ENCODE results near the gene SMIM43. TPM values are rescaled to one million over a fixed set of nuclear protein-coding genes. Genes with fewer than 3 reads are reported as not detected.

The SMIM43 gene
- total RNA-seq, 1 experiment from 2014 or later: 1.2 TPM

- no peak overlapping the region for H3K18ac ChIP-seq (ENCODE audit: insufficient read length, low read depth, low read length)
- H3K56ac ChIP-seq (ENCODE audit: insufficient read length, low read depth, low read length): no peak overlapping the region
- no peak overlapping the region for H2AFZ ChIP-seq (ENCODE audit: low read length)
- no peaks in the 10 kb centered on the region for H3K27me3 ChIP-seq (ENCODE audit: insufficient read depth, low read length)
- H3K4me1 ChIP-seq (ENCODE audit: insufficient read depth, low read length): no peaks in the 10 kb centered on the region
- H3K79me1 ChIP-seq (ENCODE audit: insufficient read depth, low read depth, low read length, poor library complexity, severe bottlenecking): no peaks in the 10 kb centered on the region
- no peaks in the 10 kb centered on the region for H3K36me3 Mint-ChIP-seq (ENCODE audit: insufficient read depth in 1 of 3, low read depth in 3 of 3)
- no peaks in the 10 kb centered on the region for H3K9me3 ChIP-seq (ENCODE audit: control insufficient read depth, low read depth, low read length)
- H3K27me3 Mint-ChIP-seq (ENCODE audit: low read depth): no peaks in the 10 kb centered on the region
- H2AK5ac ChIP-seq (ENCODE audit: insufficient read length, low read length): no peak overlapping the region
- H3K23ac ChIP-seq (ENCODE audit: insufficient read length, low read depth, low read length): no peak overlapping the region
- H4K91ac ChIP-seq (ENCODE audit: insufficient read length, low read depth, low read length): no peak overlapping the region
- no peak overlapping the region for H4K5ac ChIP-seq (ENCODE audit: insufficient read length, low read depth, low read length)
- H2BK120ac ChIP-seq (ENCODE audit: low read depth, low read length, poor library complexity, severe bottlenecking): no peak overlapping the region
- H3K4me1 Mint-ChIP-seq: peaks cover 3 to 8% of the 10 kb centered on the region in 2 experiments; a peak in 2 of 4 replicates
- H4K20me1 ChIP-seq (ENCODE audit: control insufficient read depth, insufficient read depth, insufficient read length): no peaks in the 10 kb centered on the region
- no peak overlapping the region for H3K4me3 Mint-ChIP-seq
- no peak for TF ChIP-seq CTCF (conservative IDR thresholded peaks at IDR 0.05)
- no peak overlapping the region for H4K8ac ChIP-seq (replicated peaks; ENCODE audit: insufficient read length, low read depth, low read length)
- DNase-seq: no peak
- H3T11ph ChIP-seq (ENCODE audit: low read length): no peak overlapping the region
- H3K79me2 ChIP-seq (ENCODE audit: insufficient read depth, low read length): no peaks in the 10 kb centered on the region
- H3K27ac Mint-ChIP-seq: peak overlapping the region in 1 of 3 experiments; percentile 59; a peak in 1 of 7 replicates
- H2BK12ac ChIP-seq (ENCODE audit: insufficient read length, low read depth, low read length): no peak overlapping the region
- H3K4ac ChIP-seq (ENCODE audit: low read depth, low read length): no peak overlapping the region
- H3K9me3 Mint-ChIP-seq: peaks cover 0 to 3% of the 10 kb centered on the region in 2 experiments; a peak in 1 of 5 replicates
- no peak overlapping the region for H3K14ac ChIP-seq (ENCODE audit: insufficient read depth, low read length)
- H3K4me2 ChIP-seq (ENCODE audit: insufficient read depth, insufficient read length, low read length): no peak overlapping the region
- H3K23me2 ChIP-seq (ENCODE audit: insufficient read length, low read depth, low read length, poor library complexity, severe bottlenecking): no peaks in the 10 kb centered on the region
- H2BK5ac ChIP-seq (ENCODE audit: insufficient read length, low read length): no peak overlapping the region
- H2BK15ac ChIP-seq (ENCODE audit: low read depth, low read length): no peak overlapping the region
- WGBS (ENCODE audit: extremely low coverage, insufficient read length, low lambda C conversion rate): no CpG with 5 or more reads among the region's 4 CpGs
- no peak overlapping the region for H2BK20ac ChIP-seq (ENCODE audit: low read depth, low read length, poor library complexity, severe bottlenecking)
- H3K9ac ChIP-seq (ENCODE audit: extremely low read depth, insufficient read length, low read length): no peak overlapping the region
- no peak overlapping the region for H3K27ac ChIP-seq (ENCODE audit: insufficient read length, low read depth, low read length)
These were observed 36.9 kb downstream of the SMIM43 start for GRCh38 chr4:121728066-121728465.

Data from H9 (cell line).